Upper lobe of right lung (tissue), 1 donor: Measurements from ENCODE around the gene OTOG. TPM values are rescaled to one million over a fixed set of nuclear protein-coding genes. Genes with fewer than 3 reads are reported as not detected.

ENCODE experiments used
- ATAC-seq: fragments of 200-7000 bp; cut with Tn5 transposase; one replicate; pipeline ENCODE4 v1.9.1; 2020; ENCODE audit warnings: mild to moderate bottlenecking, moderate library complexity
- DNase-seq: peaks from one replicate; pipeline ENCODE4 v3.0.0-alpha.2; 2020
- H3K27ac ChIP-seq: fragments of 200-600 bp; one replicate; pipeline ENCODE4 v1.8.0; 2022
- H3K27me3 ChIP-seq: fragments of 200-600 bp; one replicate; pipeline ENCODE4 v1.8.0; 2022; ENCODE audit warnings: mild to moderate bottlenecking
- H3K36me3 ChIP-seq: fragments of 200-600 bp; one replicate; pipeline ENCODE4 v1.8.0; 2022
- H3K4me1 ChIP-seq: fragments of 200-600 bp; one replicate; pipeline ENCODE4 v1.8.0; 2022
- H3K4me3 ChIP-seq: fragments of 200-600 bp; one replicate; pipeline ENCODE4 v1.8.0; 2022; ENCODE audit warnings: mild to moderate bottlenecking
- H3K9me3 ChIP-seq: fragments of 200-600 bp; one replicate; pipeline ENCODE4 v1.8.0; 2022
- intact Hi-C: fragments of 100-400 bp; cut with DNase I; formaldehyde crosslinking; loops from one replicate; pipeline ENCODE4 v1.11.0; 2022
- total RNA-seq: library from RNA; stranded (reverse); fragmentation: NEBNext Ultra II Directional; extraction: Animal tissue kit (Norgen Biotek cat#: 25700); gene quantifications from one replicate; pipeline ENCODE4 v1.2.1, GENCODE V29; 2021
- TF ChIP-seq, protein P1 (sequence below): fragments of 200-600 bp; IDR thresholded peaks from one replicate; pipeline ENCODE4 v1.8.0; 2022; ENCODE audit warnings: antibody characterized with exemption
- donor health status: DM: no; HTN: yes; CAD: no; lungs with severe emphysema.

The OTOG gene
- total RNA-seq, 1 donor from 2014 or later = not detected

DNA sequence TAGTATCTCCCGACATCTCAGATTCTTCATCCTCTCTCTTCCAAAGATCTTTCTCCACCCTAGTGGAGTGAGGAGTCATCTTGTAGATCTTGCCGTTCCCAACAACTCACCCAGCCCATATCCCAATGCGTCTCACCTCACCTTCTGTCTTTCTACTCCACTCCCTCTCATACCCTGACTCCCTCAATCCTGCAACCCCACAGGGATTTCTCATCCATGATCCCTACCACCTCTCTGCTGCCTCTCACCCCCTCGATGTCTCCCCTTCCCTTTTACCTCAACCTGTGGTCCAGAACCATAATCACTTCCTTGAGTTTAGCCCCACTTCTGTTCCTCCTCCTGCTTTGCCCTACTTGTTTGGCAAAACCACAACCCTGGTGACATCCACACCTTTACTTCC lies 41.7 kb downstream of the OTOG start:
- Histone ChIP-seq H3K27ac (no peak overlapping the region), H3K9me3 (no peaks in the 10 kb centered on the region), H3K4me3 (no peak overlapping the region), H3K4me1 (no peaks in the 10 kb centered on the region), H3K27me3 (no peaks in the 10 kb centered on the region), H3K36me3 (no peaks in the 10 kb centered on the region)
- ATAC-seq (no peak), DNase-seq (no peak)
- TF ChIP-seq, protein P1, sequence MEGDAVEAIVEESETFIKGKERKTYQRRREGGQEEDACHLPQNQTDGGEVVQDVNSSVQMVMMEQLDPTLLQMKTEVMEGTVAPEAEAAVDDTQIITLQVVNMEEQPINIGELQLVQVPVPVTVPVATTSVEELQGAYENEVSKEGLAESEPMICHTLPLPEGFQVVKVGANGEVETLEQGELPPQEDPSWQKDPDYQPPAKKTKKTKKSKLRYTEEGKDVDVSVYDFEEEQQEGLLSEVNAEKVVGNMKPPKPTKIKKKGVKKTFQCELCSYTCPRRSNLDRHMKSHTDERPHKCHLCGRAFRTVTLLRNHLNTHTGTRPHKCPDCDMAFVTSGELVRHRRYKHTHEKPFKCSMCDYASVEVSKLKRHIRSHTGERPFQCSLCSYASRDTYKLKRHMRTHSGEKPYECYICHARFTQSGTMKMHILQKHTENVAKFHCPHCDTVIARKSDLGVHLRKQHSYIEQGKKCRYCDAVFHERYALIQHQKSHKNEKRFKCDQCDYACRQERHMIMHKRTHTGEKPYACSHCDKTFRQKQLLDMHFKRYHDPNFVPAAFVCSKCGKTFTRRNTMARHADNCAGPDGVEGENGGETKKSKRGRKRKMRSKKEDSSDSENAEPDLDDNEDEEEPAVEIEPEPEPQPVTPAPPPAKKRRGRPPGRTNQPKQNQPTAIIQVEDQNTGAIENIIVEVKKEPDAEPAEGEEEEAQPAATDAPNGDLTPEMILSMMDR = no peak
- intact Hi-C loops = no loop called here

DNA sequence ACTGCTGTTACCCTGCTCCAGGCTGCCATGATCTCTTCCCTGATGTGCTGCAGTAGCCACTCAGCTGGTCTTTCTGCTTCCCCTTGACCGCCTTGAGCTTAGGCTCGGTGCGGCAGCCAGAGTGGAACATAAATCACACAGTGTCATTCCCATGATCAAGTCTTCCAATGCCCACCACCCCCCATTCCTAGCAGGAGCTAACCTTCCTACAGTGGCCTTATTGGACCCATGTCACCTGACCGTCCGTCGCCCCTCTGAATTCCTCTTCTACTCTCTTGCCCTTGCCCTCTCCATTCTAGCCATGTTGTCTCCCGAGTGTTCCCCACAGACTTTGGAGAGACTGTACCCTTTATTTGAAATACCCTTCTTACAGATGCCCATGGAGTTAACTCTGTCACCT lies 43.4 kb downstream of the OTOG start:
- Histone ChIP-seq H3K4me1 (no peaks in the 10 kb centered on the region), H3K36me3 (no peaks in the 10 kb centered on the region), H3K9me3 (no peaks in the 10 kb centered on the region), H3K27ac (no peak overlapping the region), H3K4me3 (no peak overlapping the region), H3K27me3 (no peaks in the 10 kb centered on the region)
- DNase-seq (no peak), ATAC-seq (no peak)
- intact Hi-C loops = no loop called here
- TF ChIP-seq, protein P1 = no peak

DNA sequence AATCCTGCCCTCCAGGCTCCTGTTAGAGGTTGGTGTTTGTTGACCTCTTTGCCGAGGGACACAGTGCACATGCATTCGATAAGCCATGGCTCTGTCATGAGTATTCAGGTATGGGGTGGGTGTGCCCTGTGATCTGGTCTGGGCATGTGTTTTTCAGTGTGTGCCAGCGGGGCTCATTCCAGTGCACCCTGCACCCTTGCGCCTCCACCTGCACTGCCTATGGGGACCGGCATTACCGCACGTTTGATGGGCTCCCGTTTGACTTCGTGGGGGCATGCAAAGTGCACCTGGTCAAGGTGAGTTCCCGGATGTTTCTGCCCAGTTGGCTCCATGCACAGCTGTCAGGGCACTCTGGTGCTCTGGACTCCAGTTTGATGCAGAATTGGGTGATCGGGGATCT lies 44.2 kb downstream of the OTOG start:
- Histone ChIP-seq H3K36me3 (no peaks in the 10 kb centered on the region), H3K27me3 (no peaks in the 10 kb centered on the region), H3K4me1 (no peaks in the 10 kb centered on the region), H3K4me3 (no peak overlapping the region), H3K9me3 (no peaks in the 10 kb centered on the region), H3K27ac (no peak overlapping the region)
- DNase-seq = peak; percentile 57
- intact Hi-C loops = no loop called here
- no peak for ATAC-seq
- TF ChIP-seq, protein P1 = no peak

DNA sequence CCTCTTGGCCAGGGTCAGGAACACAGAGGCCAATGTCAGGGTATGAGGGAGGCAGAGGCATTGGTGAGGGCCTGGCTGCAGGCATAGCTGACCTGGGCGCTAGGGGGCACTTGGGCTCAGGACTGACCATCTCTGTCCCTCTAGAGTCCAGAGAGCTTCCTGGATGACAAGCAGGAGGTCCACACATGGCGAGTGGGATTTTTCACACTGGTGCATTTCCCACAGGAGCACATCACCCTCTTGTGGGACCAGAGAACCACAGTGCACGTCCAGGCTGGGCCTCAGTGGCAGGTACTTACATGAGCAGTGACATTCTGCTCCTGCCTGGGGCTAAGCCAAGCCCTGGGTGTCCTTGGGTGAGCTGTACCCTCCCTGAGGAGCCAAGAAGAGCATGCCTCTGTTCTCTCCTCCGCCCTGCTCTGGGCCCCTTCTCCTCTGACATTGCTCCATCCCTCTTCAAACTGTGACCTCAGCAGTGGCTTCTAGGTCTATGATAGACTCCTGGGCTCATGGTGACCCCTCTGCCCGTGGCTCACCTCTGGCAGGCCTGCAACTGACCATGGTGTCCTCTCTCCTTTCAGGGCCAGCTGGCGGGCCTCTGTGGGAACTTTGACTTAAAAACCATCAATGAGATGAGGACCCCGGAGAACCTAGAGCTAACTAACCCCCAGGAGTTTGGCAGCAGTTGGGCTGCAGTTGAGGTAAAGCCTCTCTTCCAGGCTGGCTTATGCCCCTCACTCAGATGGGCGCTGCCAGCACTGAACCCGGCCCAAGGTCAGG lies 46.6 kb downstream of the OTOG start:
- TF ChIP-seq, protein P1 = no peak
- no peaks in the 10 kb centered on the region for H3K36me3 ChIP-seq
- H3K9me3 ChIP-seq = no peaks in the 10 kb centered on the region
- no peak for ATAC-seq
- no peak overlapping the region for H3K27ac ChIP-seq
- no peak overlapping the region for H3K4me3 ChIP-seq
- peak; percentile 52 for DNase-seq
- intact Hi-C loops = no loop called here
- no peaks in the 10 kb centered on the region for H3K27me3 ChIP-seq
- H3K4me1 ChIP-seq = no peaks in the 10 kb centered on the region

DNA sequence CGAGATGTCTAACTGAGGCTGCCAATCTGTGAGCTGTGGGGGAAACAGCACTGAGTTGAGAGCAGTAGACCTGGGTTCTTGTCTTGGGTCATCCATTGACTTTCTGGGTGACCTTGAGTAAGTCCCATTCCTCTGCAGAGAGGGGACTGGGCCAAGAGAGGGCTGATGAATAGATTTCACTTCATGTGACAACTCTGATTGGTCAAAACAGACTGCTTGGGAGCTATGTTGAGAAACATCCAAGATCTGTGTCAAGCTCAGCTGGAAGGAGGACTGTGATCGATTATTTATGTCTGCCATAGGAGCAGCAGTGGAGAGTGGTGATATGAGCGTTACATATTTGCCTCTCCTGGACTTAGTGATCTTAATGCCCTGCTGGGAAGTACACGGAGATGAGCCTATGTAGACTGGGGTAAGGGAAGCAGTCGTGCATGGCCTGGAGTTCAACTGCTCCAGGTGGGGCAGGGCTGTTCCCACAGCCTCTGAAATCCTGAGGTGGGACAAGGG lies 47.7 kb downstream of the OTOG start:
- DNase-seq (no peak), ATAC-seq (no peak)
- intact Hi-C loops = no loop called here
- TF ChIP-seq, protein P1 = no peak
- no peaks in the 10 kb centered on the region for H3K4me1 ChIP-seq
- no peak overlapping the region for H3K4me3 ChIP-seq
- H3K27ac ChIP-seq = no peak overlapping the region
- no peaks in the 10 kb centered on the region for H3K9me3 ChIP-seq
- H3K27me3 ChIP-seq = no peaks in the 10 kb centered on the region
- no peaks in the 10 kb centered on the region for H3K36me3 ChIP-seq
